Stimulated activated naive CD8-positive, alpha-beta T cell treated with anti-CD3 and anti-CD28 coated beads, Interleukin-15, Interleukin-2, amounts not matched to agents 100 ng/mL and 50 ng/mL, for 24 hours (primary cell): ENCODE results near the gene G2E3.
"Not testable (repeated sequence)": the region's sequence is repeated elsewhere in the genome, so short reads cannot be mapped to it uniquely, and the experiment has no call there.

Experiments
- H3K27ac Mint-ChIP-seq: one replicate; pipeline ENCODE4 v1.8.0; 2021; ENCODE audit warnings: mild to moderate bottlenecking, mixed read lengths
- H3K27me3 Mint-ChIP-seq: one replicate; pipeline ENCODE4 v1.8.0; 2021; ENCODE audit warnings: mixed read lengths
- H3K36me3 Mint-ChIP-seq: one replicate; pipeline ENCODE4 v1.8.0; 2021; ENCODE audit warnings: low read depth, mixed read lengths
- H3K4me1 Mint-ChIP-seq: one replicate; pipeline ENCODE4 v1.8.0; 2021; ENCODE audit warnings: low read depth, mixed read lengths
- H3K4me3 Mint-ChIP-seq: one replicate; pipeline ENCODE4 v1.8.0; 2021; ENCODE audit warnings: mild to moderate bottlenecking, mixed read lengths
- H3K9me3 Mint-ChIP-seq: one replicate; pipeline ENCODE4 v1.8.0; 2021; ENCODE audit warnings: mixed read lengths

Gene G2E3

DNA sequence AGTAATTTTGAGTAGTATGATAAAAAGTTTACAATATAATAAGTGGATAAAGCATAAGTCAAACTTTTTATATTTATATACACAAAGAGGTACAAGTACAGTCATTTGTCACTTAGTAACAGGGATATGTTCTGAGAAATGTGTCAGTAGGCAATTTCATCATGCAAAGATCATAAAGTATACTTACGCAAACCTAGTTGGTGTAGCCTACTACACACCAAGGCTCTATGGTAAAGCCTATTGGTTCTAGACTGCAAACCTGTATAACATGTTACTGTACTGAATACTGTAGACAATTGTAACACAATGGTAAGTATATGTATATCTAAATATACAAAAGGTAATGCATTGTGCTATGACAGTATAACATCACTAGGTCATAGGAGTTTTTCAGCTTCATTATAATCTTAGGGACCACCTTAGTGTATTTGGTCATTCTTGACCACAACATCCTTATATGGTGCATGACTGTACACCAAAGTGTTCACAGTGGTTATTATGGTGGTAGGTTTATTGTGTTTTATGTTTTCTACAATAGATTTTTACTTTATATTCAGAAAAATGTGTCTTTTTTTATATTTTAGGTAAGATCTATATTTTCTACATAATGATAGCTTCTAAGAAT, 48.3 kb downstream of the G2E3 start:
- peaks cover 50% of the 10 kb centered on the region for H3K36me3 Mint-ChIP-seq
- H3K4me1 Mint-ChIP-seq = no peaks in the 10 kb centered on the region
- H3K9me3 Mint-ChIP-seq = no peaks in the 10 kb centered on the region
- H3K4me3 Mint-ChIP-seq = no peak overlapping the region
- H3K27ac Mint-ChIP-seq = no peak overlapping the region
- H3K27me3 Mint-ChIP-seq = no peaks in the 10 kb centered on the region

GRCh38 chr14:30608533-30609006, 49.6 kb downstream of the G2E3 start:
- H3K36me3 Mint-ChIP-seq = peaks cover 47% of the 10 kb centered on the region
- no peaks in the 10 kb centered on the region for H3K27me3 Mint-ChIP-seq
- H3K9me3 Mint-ChIP-seq = no peaks in the 10 kb centered on the region
- no peak overlapping the region for H3K4me3 Mint-ChIP-seq
- H3K27ac Mint-ChIP-seq = no peak overlapping the region
- no peaks in the 10 kb centered on the region for H3K4me1 Mint-ChIP-seq

DNA sequence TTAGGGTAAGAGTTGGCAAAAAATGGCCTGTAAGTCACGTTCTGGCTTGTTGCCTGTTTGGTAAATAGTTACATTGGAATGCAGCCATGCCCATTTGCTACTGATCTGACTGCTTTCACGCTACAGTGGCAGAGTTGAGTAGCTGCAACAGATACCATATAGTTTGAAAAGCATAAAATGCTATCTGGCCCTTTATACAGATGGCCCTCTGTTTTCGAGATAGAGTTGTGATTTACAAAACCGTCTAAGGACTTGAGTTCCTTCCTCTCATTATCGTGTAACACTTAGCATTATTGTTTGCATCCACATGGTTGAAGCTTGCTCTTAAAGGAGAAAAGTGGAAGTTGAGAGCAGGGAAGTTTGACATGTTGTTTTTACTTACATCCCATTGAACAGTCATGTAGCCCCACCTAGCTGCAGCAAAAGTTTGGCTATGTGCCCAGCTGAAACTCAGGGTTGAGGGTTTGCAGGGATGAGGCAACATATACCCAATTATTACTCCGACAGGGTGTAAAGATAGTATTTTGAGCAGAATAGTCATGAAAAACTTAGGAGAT, 51.9 kb downstream of the G2E3 start:
- Mint-ChIP-seq H3K9me3 (no peaks in the 10 kb centered on the region), H3K27me3 (no peaks in the 10 kb centered on the region), H3K36me3 (peaks cover 46% of the 10 kb centered on the region), H3K27ac (no peak overlapping the region), H3K4me1 (no peaks in the 10 kb centered on the region), H3K4me3 (no peak overlapping the region)

GRCh38 chr14:30614155-30614554, 55.2 kb downstream of the G2E3 start:
- peaks cover 41% of the 10 kb centered on the region for H3K36me3 Mint-ChIP-seq
- no peaks in the 10 kb centered on the region for H3K4me1 Mint-ChIP-seq
- H3K4me3 Mint-ChIP-seq = no peak overlapping the region
- H3K27me3 Mint-ChIP-seq = no peaks in the 10 kb centered on the region
- no peak overlapping the region for H3K27ac Mint-ChIP-seq
- no peaks in the 10 kb centered on the region for H3K9me3 Mint-ChIP-seq

GRCh38 chr14:30620178-30620577, 61.2 kb downstream of the G2E3 start:
- H3K27ac Mint-ChIP-seq = peak overlapping the region; percentile 19
- H3K4me3 Mint-ChIP-seq = peak overlapping the region; percentile 63
- H3K4me1 Mint-ChIP-seq = peaks cover 44% of the 10 kb centered on the region
- no peaks in the 10 kb centered on the region for H3K27me3 Mint-ChIP-seq
- peaks cover 27% of the 10 kb centered on the region for H3K36me3 Mint-ChIP-seq
- H3K9me3 Mint-ChIP-seq = no peaks in the 10 kb centered on the region

DNA sequence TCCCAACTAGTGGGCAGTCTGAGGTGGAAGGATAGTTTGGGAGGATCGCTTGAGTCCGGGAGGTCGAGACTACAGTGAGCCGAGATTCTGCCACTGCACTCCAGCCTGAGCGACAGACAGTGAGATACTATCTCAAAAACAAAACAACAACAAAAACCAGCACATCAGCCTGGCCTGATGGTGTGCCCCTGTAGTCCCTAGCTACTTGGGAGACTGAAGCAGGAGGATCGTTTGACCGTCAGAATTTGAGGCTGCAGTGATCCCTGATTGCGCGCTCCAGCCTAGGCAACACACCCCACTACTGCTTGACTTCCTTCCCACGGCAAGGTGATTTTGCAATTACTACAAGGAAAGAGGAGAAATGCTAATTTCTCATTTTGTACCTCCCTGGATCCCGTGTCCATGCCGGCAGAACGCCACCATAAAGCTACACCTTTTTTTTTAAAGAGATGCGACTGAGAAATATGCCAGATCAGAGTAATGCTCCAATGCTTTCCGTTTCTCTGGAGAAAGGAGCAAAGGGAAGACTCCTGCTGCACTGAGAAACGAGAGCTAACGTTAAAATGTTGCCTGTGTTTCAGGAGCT, 62.5 kb downstream of the G2E3 start:
- Mint-ChIP-seq H3K4me1 (peaks cover 44% of the 10 kb centered on the region), H3K9me3 (no peaks in the 10 kb centered on the region), H3K27me3 (no peaks in the 10 kb centered on the region), H3K36me3 (peaks cover 17% of the 10 kb centered on the region), H3K27ac (peak overlapping the region; percentile 86), H3K4me3 (peak overlapping the region; percentile 89)

DNA sequence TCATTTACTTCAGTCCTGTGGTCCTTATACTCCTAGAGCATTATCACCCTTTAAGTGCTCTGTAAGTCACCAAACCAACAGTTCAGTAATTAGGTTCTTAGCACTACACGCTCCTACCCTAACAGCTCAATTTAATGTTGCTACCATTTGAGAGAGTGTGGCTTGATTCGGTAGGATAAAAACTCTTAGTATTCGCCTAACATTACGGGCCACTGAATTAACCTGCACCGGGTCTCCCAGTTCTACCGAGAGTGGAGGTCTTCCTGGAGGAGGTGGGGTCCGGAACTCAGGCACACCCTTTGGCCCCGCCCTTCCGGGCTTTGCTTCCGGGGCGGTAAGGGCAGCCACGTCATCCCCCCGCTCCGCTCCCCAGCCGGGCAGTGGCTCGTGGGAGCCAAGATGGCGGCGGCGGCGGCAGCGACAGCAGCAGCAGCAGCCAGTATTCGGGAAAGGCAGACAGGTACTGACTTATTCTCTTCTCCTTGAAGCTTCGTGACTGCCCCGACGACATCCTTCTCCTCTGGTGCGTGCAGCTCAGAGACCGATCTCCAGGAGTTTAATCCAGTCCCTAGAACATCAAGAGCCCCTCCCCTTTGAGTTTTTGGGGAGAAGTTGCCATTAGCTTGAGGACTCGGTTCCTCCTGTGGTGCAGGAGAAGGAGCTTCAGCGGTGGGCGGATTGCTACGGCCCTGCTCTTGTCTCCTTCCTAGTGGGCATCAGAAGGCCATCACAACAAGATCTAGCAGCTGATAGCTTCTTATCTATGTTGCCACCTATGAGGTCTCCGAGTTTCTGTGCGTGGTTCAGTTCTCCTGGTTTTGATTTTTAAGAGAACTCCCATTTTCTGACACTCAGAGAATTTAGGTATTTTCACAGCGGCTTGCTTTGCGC, 63.2 kb downstream of the G2E3 start, which contains the start of gene SCFD1:
Gene SCFD1 (plus strand): TSS at position 380 of the 891 bp plus-strand sequence. CDS start 20 bp downstream, at position 400.
- Mint-ChIP-seq H3K27ac (peak within 1 kb of the TSS; percentile 86), H3K4me1 (peaks cover 47% of the 10 kb centered on the region), H3K36me3 (peaks cover 17% of the 10 kb centered on the region), H3K27me3 (no peaks in the 10 kb centered on the region), H3K4me3 (peak within 1 kb of the TSS; percentile 89), H3K9me3 (no peaks in the 10 kb centered on the region)

- H3K27ac Mint-ChIP-seq = no peak overlapping the region
- H3K4me1 Mint-ChIP-seq = peaks cover 57% of the 10 kb centered on the region
- peaks cover 25% of the 10 kb centered on the region for H3K36me3 Mint-ChIP-seq
- no peaks in the 10 kb centered on the region for H3K9me3 Mint-ChIP-seq
- H3K4me3 Mint-ChIP-seq = peak overlapping the region; percentile 89
- H3K27me3 Mint-ChIP-seq = no peaks in the 10 kb centered on the region
These were observed 64.6 kb downstream of the G2E3 start for GRCh38 chr14:30623412-30624131.

GRCh38 chr14:30624132-30624423, 65.1 kb downstream of the G2E3 start:
- Mint-ChIP-seq H3K27me3 (no peaks in the 10 kb centered on the region), H3K36me3 (peaks cover 25% of the 10 kb centered on the region), H3K9me3 (no peaks in the 10 kb centered on the region), H3K4me3 (peak overlapping the region; percentile 57), H3K4me1 (peaks cover 57% of the 10 kb centered on the region), H3K27ac (peak overlapping the region; percentile 34)

DNA sequence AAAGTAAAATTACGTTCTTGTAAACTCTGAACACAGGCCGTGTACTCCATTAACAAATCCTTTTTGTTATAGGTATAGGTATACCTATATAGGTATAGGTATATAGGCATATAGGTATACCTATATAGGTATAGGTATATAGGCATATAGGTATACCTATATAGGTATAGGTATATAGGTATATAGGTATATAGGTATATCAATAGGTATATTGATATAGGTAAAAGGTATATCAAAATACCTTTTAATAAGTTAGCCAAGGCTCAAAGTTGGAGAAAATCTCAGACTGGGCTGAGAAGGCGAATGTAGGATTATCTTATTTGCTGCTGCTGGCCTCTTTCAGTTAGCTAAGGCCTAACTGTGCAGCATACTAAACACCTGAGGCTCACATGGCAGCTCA, 66.6 kb downstream of the G2E3 start:
- H3K27me3 Mint-ChIP-seq = no peaks in the 10 kb centered on the region
- no peak overlapping the region for H3K27ac Mint-ChIP-seq
- H3K4me3 Mint-ChIP-seq = no peak overlapping the region
- H3K4me1 Mint-ChIP-seq = peaks cover 47% of the 10 kb centered on the region
- H3K9me3 Mint-ChIP-seq = no peaks in the 10 kb centered on the region
- peaks cover 29% of the 10 kb centered on the region for H3K36me3 Mint-ChIP-seq

- not testable (repeated sequence) for H3K27me3 Mint-ChIP-seq, H3K4me3 Mint-ChIP-seq, H3K27ac Mint-ChIP-seq, H3K9me3 Mint-ChIP-seq
- Mint-ChIP-seq H3K36me3 (peaks cover 28% of the 10 kb centered on the region), H3K4me1 (peaks cover 20% of the 10 kb centered on the region)
These were observed 70.5 kb downstream of the G2E3 start for GRCh38 chr14:30629432-30629831.

- Mint-ChIP-seq H3K27me3 (no peaks in the 10 kb centered on the region), H3K27ac (no peak overlapping the region), H3K36me3 (peaks cover 31% of the 10 kb centered on the region), H3K4me1 (peaks cover 13% of the 10 kb centered on the region), H3K4me3 (no peak overlapping the region), H3K9me3 (no peaks in the 10 kb centered on the region)
These were observed 71.3 kb downstream of the G2E3 start for GRCh38 chr14:30630248-30630647.

GRCh38 chr14:30632730-30633129, 73.8 kb downstream of the G2E3 start:
- H3K4me1 Mint-ChIP-seq = peaks cover 7% of the 10 kb centered on the region
- no peak overlapping the region for H3K27ac Mint-ChIP-seq
- peaks cover 51% of the 10 kb centered on the region for H3K36me3 Mint-ChIP-seq

DNA sequence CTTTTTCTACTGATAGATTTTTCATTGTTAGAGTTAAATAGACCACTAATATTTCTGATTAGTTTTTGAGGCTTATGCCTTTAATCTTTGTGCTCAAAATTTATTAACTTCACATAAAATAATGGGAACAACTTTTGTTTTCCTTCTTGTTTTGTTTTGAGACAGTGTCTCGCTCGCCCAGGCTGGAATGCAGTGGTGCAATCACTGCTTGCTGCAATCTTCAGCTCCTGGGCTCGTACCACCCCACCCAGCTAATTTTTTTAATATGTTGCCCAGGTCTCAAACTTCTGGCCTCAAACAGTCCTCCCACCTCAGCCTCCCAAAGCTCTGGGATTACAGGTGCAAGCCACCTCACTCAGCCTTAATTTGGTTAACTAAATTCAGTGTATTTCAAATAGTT, 80.0 kb downstream of the G2E3 start:
- no peaks in the 10 kb centered on the region for H3K27me3 Mint-ChIP-seq
- H3K4me3 Mint-ChIP-seq = no peak overlapping the region
- H3K9me3 Mint-ChIP-seq = no peaks in the 10 kb centered on the region
- H3K4me1 Mint-ChIP-seq = no peaks in the 10 kb centered on the region
- H3K27ac Mint-ChIP-seq = no peak overlapping the region
- peaks cover 65% of the 10 kb centered on the region for H3K36me3 Mint-ChIP-seq

More at GRCh38 chr14:30632730-30633129, 73.8 kb downstream of the G2E3 start:
- Mint-ChIP-seq H3K4me3 (no peak overlapping the region), H3K9me3 (no peaks in the 10 kb centered on the region), H3K27me3 (no peaks in the 10 kb centered on the region)
